SJCRH30 (cell line): Measurements from ENCODE around the gene PTGER4. TPM values are rescaled to one million over a fixed set of nuclear protein-coding genes. Genes with fewer than 3 reads are reported as not detected.

ENCODE experiments used
- DNase-seq, 2 experiments: peaks; one replicate each; pipeline ENCODE4 v3.0.0-alpha.2; 2015 to 2020
- H3K27ac ChIP-seq: fragments of 250-450 bp; sonication (Bioruptor Pico); 2 replicates; pipeline ENCODE4 v1.5.1; 2020; ENCODE audit warnings: mild to moderate bottlenecking, moderate library complexity
- H3K27me3 ChIP-seq: fragments of 250-450 bp; sonication (Bioruptor Pico); 2 replicates; pipeline ENCODE4 v1.5.1; 2020; ENCODE audit warnings: mild to moderate bottlenecking, moderate library complexity
- H3K36me3 ChIP-seq: fragments of 250-450 bp; sonication (Bioruptor Pico); 2 replicates; pipeline ENCODE4 v1.5.1; 2020; ENCODE audit warnings: mild to moderate bottlenecking, moderate library complexity
- H3K4me1 ChIP-seq: fragments of 250-450 bp; sonication (Bioruptor Pico); 2 replicates; pipeline ENCODE4 v1.5.1; 2020; ENCODE audit warnings: mild to moderate bottlenecking, moderate library complexity
- H3K4me3 ChIP-seq: fragments of 250-450 bp; sonication (Bioruptor Pico); 2 replicates; pipeline ENCODE4 v1.5.1; 2020; ENCODE audit warnings: mild to moderate bottlenecking, moderate library complexity
- H3K9me3 ChIP-seq: fragments of 250-450 bp; sonication (Bioruptor Pico); replicated peaks from 2 replicates; pipeline ENCODE4 v1.5.1; 2020; ENCODE audit warnings: mild to moderate bottlenecking, moderate library complexity
- total RNA-seq: library from RNA; depleted of rRNA; stranded (reverse); fragments of >200 nt; shearing (Covaris generic); gene quantifications from 2 replicates; pipeline ENCODE4 v1.2.3, GENCODE V29; 2014

The PTGER4 gene
- total RNA-seq, 1 experiment from 2014 or later = 7.4 TPM

- Histone ChIP-seq H3K27me3 (no peaks in the 10 kb centered on the region), H3K4me3 (peak overlapping the region; percentile 64), H3K36me3 (no peaks in the 10 kb centered on the region; the same call in 1 of the 2 replicates), H3K4me1 (peaks cover 12% of the 10 kb centered on the region), H3K9me3 (no peaks in the 10 kb centered on the region; the same call in 1 of the 2 replicates), H3K27ac (peak overlapping the region; percentile 62)
- no peak for DNase-seq
Measured at GRCh38 chr5:40678460-40679147, 1.1 kb upstream of the PTGER4 start.

- H3K4me1 ChIP-seq = peaks cover 12% of the 10 kb centered on the region
- no peaks in the 10 kb centered on the region for H3K27me3 ChIP-seq
- DNase-seq = peak; percentile 92 to 96
- no peaks in the 10 kb centered on the region; the same call in 1 of the 2 replicates for H3K36me3 ChIP-seq
- no peaks in the 10 kb centered on the region; the same call in 1 of the 2 replicates for H3K9me3 ChIP-seq
- peak overlapping the region; percentile 62 for H3K27ac ChIP-seq
- H3K4me3 ChIP-seq = peak overlapping the region; percentile 64
Measured at GRCh38 chr5:40679148-40679912, 385 bp upstream of the PTGER4 start.

- Histone ChIP-seq H3K27me3 (no peaks in the 10 kb centered on the region), H3K27ac (no peak overlapping the region), H3K4me1 (peaks cover 14% of the 10 kb centered on the region), H3K4me3 (no peak overlapping the region; the same call in 1 of the 2 replicates), H3K9me3 (no peaks in the 10 kb centered on the region; the same call in 1 of the 2 replicates), H3K36me3 (no peaks in the 10 kb centered on the region; the same call in 1 of the 2 replicates)
- DNase-seq = no peak
Measured at GRCh38 chr5:40680741-40681362, 1.1 kb downstream of the PTGER4 start.

- no peak for DNase-seq
- peak overlapping the region; percentile 8; the same call in 1 of the 2 replicates for H3K4me3 ChIP-seq
- H3K36me3 ChIP-seq = no peaks in the 10 kb centered on the region; the same call in 1 of the 2 replicates
- H3K27ac ChIP-seq = no peak overlapping the region
- H3K9me3 ChIP-seq = no peaks in the 10 kb centered on the region; the same call in 1 of the 2 replicates
- peaks cover 15% of the 10 kb centered on the region for H3K4me1 ChIP-seq
- H3K27me3 ChIP-seq = no peaks in the 10 kb centered on the region
Measured at GRCh38 chr5:40681363-40682153, 1.8 kb downstream of the PTGER4 start.

GRCh38 chr5:40682154-40683017 is 2.7 kb downstream of the PTGER4 start:
- DNase-seq = no peak
- no peaks in the 10 kb centered on the region; the same call in 1 of the 2 replicates for H3K9me3 ChIP-seq
- no peaks in the 10 kb centered on the region; the same call in 1 of the 2 replicates for H3K36me3 ChIP-seq
- peaks cover 8% of the 10 kb centered on the region for H3K4me1 ChIP-seq
- H3K27ac ChIP-seq = no peak overlapping the region
- peak overlapping the region; percentile 8 for H3K4me3 ChIP-seq
- no peaks in the 10 kb centered on the region for H3K27me3 ChIP-seq

- H3K27ac ChIP-seq = no peak overlapping the region
- H3K4me3 ChIP-seq = peak overlapping the region; percentile 8; the same call in 1 of the 2 replicates
- H3K4me1 ChIP-seq = peaks cover 12% of the 10 kb centered on the region
- no peak for DNase-seq
- no peaks in the 10 kb centered on the region for H3K27me3 ChIP-seq
- H3K9me3 ChIP-seq = no peaks in the 10 kb centered on the region; the same call in 1 of the 2 replicates
- H3K36me3 ChIP-seq = no peaks in the 10 kb centered on the region; the same call in 1 of the 2 replicates
Measured at GRCh38 chr5:40683305-40683704, 3.6 kb downstream of the PTGER4 start.

- Histone ChIP-seq H3K36me3 (no peaks in the 10 kb centered on the region; the same call in 1 of the 2 replicates), H3K9me3 (no peaks in the 10 kb centered on the region; the same call in 1 of the 2 replicates), H3K4me1 (peaks cover 20% of the 10 kb centered on the region), H3K27me3 (no peaks in the 10 kb centered on the region), H3K27ac (no peak overlapping the region), H3K4me3 (no peak overlapping the region)
- no peak for DNase-seq
Measured at GRCh38 chr5:40685193-40685592, 5.5 kb downstream of the PTGER4 start.

GRCh38 chr5:40685976-40686486 is 6.3 kb downstream of the PTGER4 start:
- Histone ChIP-seq H3K36me3 (no peaks in the 10 kb centered on the region; the same call in 1 of the 2 replicates), H3K9me3 (no peaks in the 10 kb centered on the region; the same call in 1 of the 2 replicates), H3K4me3 (no peak overlapping the region), H3K27ac (no peak overlapping the region), H3K27me3 (no peaks in the 10 kb centered on the region), H3K4me1 (peaks cover 20% of the 10 kb centered on the region)
- DNase-seq = no peak

GRCh38 chr5:40687321-40687720 is 7.6 kb downstream of the PTGER4 start:
- no peak for DNase-seq
- Histone ChIP-seq H3K36me3 (no peaks in the 10 kb centered on the region), H3K9me3 (no peaks in the 10 kb centered on the region), H3K27me3 (no peaks in the 10 kb centered on the region), H3K27ac (no peak overlapping the region), H3K4me3 (no peak overlapping the region), H3K4me1 (peaks cover 20% of the 10 kb centered on the region)

GRCh38 chr5:40688127-40688761 is 8.5 kb downstream of the PTGER4 start:
- Histone ChIP-seq H3K4me1 (peaks cover 15% of the 10 kb centered on the region), H3K27ac (no peak overlapping the region), H3K4me3 (no peak overlapping the region), H3K9me3 (no peaks in the 10 kb centered on the region), H3K27me3 (no peaks in the 10 kb centered on the region), H3K36me3 (peaks cover 4% of the 10 kb centered on the region; the same call in 1 of the 2 replicates)
- DNase-seq = peak; percentile 82 to 97

GRCh38 chr5:40688996-40689395 is 9.3 kb downstream of the PTGER4 start:
- Histone ChIP-seq H3K36me3 (peaks cover 7% of the 10 kb centered on the region; the same call in 1 of the 2 replicates), H3K27me3 (no peaks in the 10 kb centered on the region), H3K9me3 (no peaks in the 10 kb centered on the region), H3K4me3 (no peak overlapping the region), H3K27ac (no peak overlapping the region), H3K4me1 (peaks cover 15% of the 10 kb centered on the region)
- no peak for DNase-seq

- Histone ChIP-seq H3K4me3 (no peak overlapping the region), H3K27me3 (no peaks in the 10 kb centered on the region), H3K4me1 (peaks cover 15% of the 10 kb centered on the region), H3K27ac (no peak overlapping the region), H3K36me3 (peaks cover 7% of the 10 kb centered on the region; the same call in 1 of the 2 replicates), H3K9me3 (no peaks in the 10 kb centered on the region)
- peak; percentile 26 to 64 for DNase-seq
Measured at GRCh38 chr5:40689438-40689837, 9.7 kb downstream of the PTGER4 start.

GRCh38 chr5:40690267-40690666 is 10.6 kb downstream of the PTGER4 start:
- H3K4me3 ChIP-seq = no peak overlapping the region
- peaks cover 15% of the 10 kb centered on the region for H3K4me1 ChIP-seq
- DNase-seq = no peak
- no peaks in the 10 kb centered on the region for H3K27me3 ChIP-seq
- no peaks in the 10 kb centered on the region for H3K9me3 ChIP-seq
- H3K36me3 ChIP-seq = peaks cover 7% of the 10 kb centered on the region; the same call in 1 of the 2 replicates
- H3K27ac ChIP-seq = no peak overlapping the region
